Measurements from ENCODE around the gene PDZRN4.

Gene PDZRN4

DNA sequence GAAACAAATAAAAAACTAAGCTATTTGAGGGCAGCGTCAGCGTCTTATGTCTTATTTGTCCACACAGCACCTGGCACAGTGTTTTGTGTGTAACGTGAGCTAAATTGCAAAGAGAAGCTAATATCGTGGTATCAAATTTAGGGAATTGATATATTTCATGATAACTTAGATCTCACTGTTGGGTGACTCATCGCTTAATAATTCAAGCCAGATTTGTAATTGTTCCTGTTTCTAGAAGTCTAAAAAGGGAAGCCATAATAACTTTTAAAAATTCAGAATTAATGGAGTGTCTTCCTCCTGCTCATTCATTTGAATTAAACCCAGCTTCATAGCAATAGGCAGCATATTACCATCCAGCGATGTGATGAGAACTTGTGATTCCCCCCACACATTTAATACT, 214.7 kb downstream of the PDZRN4 start:
- no peaks in the 10 kb centered on the region for H3K79me2 ChIP-seq (ENCODE audit: insufficient read depth, low read length)
- no peak overlapping the region for H3K4me3 ChIP-seq (ENCODE audit: insufficient read depth, low read length, poor library complexity, severe bottlenecking)
- no peak overlapping the region for H3K4me2 ChIP-seq (ENCODE audit: low read depth, low read length, poor library complexity, severe bottlenecking)
- no peaks in the 10 kb centered on the region for H3K9me3 ChIP-seq (ENCODE audit: insufficient read depth, low read length)
- no peaks in the 10 kb centered on the region for H3K36me3 ChIP-seq (ENCODE audit: low read length)
- H2AFZ ChIP-seq (ENCODE audit: low read depth, low read length, severe bottlenecking): no peak overlapping the region
- TF ChIP-seq, protein P1, sequence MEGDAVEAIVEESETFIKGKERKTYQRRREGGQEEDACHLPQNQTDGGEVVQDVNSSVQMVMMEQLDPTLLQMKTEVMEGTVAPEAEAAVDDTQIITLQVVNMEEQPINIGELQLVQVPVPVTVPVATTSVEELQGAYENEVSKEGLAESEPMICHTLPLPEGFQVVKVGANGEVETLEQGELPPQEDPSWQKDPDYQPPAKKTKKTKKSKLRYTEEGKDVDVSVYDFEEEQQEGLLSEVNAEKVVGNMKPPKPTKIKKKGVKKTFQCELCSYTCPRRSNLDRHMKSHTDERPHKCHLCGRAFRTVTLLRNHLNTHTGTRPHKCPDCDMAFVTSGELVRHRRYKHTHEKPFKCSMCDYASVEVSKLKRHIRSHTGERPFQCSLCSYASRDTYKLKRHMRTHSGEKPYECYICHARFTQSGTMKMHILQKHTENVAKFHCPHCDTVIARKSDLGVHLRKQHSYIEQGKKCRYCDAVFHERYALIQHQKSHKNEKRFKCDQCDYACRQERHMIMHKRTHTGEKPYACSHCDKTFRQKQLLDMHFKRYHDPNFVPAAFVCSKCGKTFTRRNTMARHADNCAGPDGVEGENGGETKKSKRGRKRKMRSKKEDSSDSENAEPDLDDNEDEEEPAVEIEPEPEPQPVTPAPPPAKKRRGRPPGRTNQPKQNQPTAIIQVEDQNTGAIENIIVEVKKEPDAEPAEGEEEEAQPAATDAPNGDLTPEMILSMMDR (IDR thresholded peaks at IDR 0.05; ENCODE audit: insufficient read depth, low read length, poor library complexity, severe bottlenecking): no peak
- no peak for TF ChIP-seq EZH2phosphoT487 (conservative IDR thresholded peaks at IDR 0.05; ENCODE audit: low read length)
- H3K27ac ChIP-seq (ENCODE audit: low read depth, low read length): no peak overlapping the region
- H3K9me2 ChIP-seq (replicated peaks; ENCODE audit: insufficient read depth, low read length): no peaks in the 10 kb centered on the region
- H3K27me3 ChIP-seq (ENCODE audit: low read length): no peaks in the 10 kb centered on the region
- no peaks in the 10 kb centered on the region for H4K20me1 ChIP-seq (ENCODE audit: low read depth, low read length)
- H3F3A ChIP-seq (ENCODE audit: insufficient read depth): no peaks in the 10 kb centered on the region
- no peak overlapping the region for H3K9ac ChIP-seq (ENCODE audit: low read length)

DNA sequence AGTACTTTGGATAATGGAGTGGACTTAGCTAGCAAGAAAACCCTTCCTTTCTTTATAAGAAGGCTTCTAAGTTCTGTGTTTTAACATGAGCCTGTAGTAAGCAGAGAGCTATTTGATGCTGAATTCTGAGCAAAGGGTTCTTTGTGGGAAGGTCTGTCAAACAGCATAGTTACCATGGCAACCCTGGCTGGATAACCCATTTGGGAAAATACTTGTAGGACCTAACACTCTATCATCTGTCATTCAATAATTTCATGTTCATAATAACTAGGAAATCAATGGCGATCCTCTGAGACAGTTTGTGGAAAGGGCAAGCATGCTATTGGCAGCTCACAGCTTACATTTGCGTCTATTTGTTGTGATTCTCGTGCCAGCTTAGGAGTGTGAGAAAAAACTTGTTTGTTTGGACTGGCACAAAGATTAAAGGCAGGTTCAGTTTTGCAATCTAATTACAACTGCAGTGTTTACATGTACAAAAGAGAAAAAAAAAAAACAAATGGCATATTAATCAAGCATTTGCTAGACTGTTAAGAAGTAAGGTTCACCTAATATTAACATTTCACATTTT, 219.2 kb downstream of the PDZRN4 start:
- Histone ChIP-seq H3K9me3 (ENCODE audit: insufficient read depth, low read length) (no peaks in the 10 kb centered on the region), H3K9me2 (replicated peaks; ENCODE audit: insufficient read depth, low read length) (no peaks in the 10 kb centered on the region), H3K79me2 (ENCODE audit: insufficient read depth, low read length) (no peaks in the 10 kb centered on the region), H3K4me3 (ENCODE audit: insufficient read depth, low read length, poor library complexity, severe bottlenecking) (no peak overlapping the region), H4K20me1 (ENCODE audit: low read depth, low read length) (no peaks in the 10 kb centered on the region), H3K27me3 (ENCODE audit: low read length) (no peaks in the 10 kb centered on the region; the same call in 1 of the 2 replicates), H3K4me2 (ENCODE audit: low read depth, low read length, poor library complexity, severe bottlenecking) (no peak overlapping the region), H3K9ac (ENCODE audit: low read length) (no peak overlapping the region), H3K27ac (ENCODE audit: low read depth, low read length) (no peak overlapping the region), H3K36me3 (ENCODE audit: low read length) (no peaks in the 10 kb centered on the region), H2AFZ (ENCODE audit: low read depth, low read length, severe bottlenecking) (no peak overlapping the region), H3F3A (ENCODE audit: insufficient read depth) (no peaks in the 10 kb centered on the region)
- TF ChIP-seq, protein P1 (IDR thresholded peaks at IDR 0.05; ENCODE audit: insufficient read depth, low read length, poor library complexity, severe bottlenecking): no peak
- TF ChIP-seq EZH2phosphoT487 (conservative IDR thresholded peaks at IDR 0.05; ENCODE audit: low read length): no peak

DNA sequence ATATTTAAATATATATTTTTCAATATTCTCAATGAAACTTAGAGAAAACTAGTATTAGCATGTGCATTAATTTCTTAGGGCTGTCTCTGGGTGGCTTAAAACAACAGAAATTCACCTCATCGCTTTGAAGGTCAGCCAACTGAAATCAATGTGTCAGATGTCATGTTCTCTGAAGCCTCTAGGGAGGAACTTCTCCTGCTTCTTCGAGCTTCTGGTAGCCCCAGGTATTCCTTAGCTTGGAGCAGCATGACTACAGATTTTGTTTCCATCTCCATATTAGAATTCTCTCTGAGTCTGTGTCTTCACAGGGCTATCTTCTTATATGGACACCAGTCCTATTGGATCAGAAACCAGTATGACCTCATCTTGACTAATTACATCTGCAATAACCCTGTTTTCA, 221.5 kb downstream of the PDZRN4 start:
- no peaks in the 10 kb centered on the region for H3K9me2 ChIP-seq (replicated peaks; ENCODE audit: insufficient read depth, low read length)
- H3K4me3 ChIP-seq (ENCODE audit: insufficient read depth, low read length, poor library complexity, severe bottlenecking): no peak overlapping the region
- no peak overlapping the region for H2AFZ ChIP-seq (ENCODE audit: low read depth, low read length, severe bottlenecking)
- no peaks in the 10 kb centered on the region for H3K9me3 ChIP-seq (ENCODE audit: insufficient read depth, low read length)
- no peaks in the 10 kb centered on the region for H3K36me3 ChIP-seq (ENCODE audit: low read length)
- H3K79me2 ChIP-seq (ENCODE audit: insufficient read depth, low read length): no peaks in the 10 kb centered on the region
- H3F3A ChIP-seq (ENCODE audit: insufficient read depth): no peaks in the 10 kb centered on the region
- H3K27me3 ChIP-seq (ENCODE audit: low read length): no peaks in the 10 kb centered on the region; the same call in 1 of the 2 replicates
- no peak overlapping the region for H3K27ac ChIP-seq (ENCODE audit: low read depth, low read length)
- no peak overlapping the region for H3K4me2 ChIP-seq (ENCODE audit: low read depth, low read length, poor library complexity, severe bottlenecking)
- no peak for TF ChIP-seq EZH2phosphoT487 (conservative IDR thresholded peaks at IDR 0.05; ENCODE audit: low read length)
- TF ChIP-seq, protein P1 (IDR thresholded peaks at IDR 0.05; ENCODE audit: insufficient read depth, low read length, poor library complexity, severe bottlenecking): no peak
- no peaks in the 10 kb centered on the region for H4K20me1 ChIP-seq (ENCODE audit: low read depth, low read length)
- no peak overlapping the region for H3K9ac ChIP-seq (ENCODE audit: low read length)
